Head of caudate nucleus (tissue), 42 donors: Measurements from ENCODE around the gene PTGES3L.

Source experiments
- DNase-seq, 42 donors: peaks; one replicate each; pipeline versions ENCODE4 v3.0.0 to v3.0.0-alpha.2; 2020 to 2021; ENCODE audit warnings: mixed read lengths in 7 of 42
- intact Hi-C: fragments of 100-400 bp; cut with DNase I; formaldehyde crosslinking; loops from one replicate; pipeline ENCODE4 v1.15.0; 2022

Gene PTGES3L

DNA sequence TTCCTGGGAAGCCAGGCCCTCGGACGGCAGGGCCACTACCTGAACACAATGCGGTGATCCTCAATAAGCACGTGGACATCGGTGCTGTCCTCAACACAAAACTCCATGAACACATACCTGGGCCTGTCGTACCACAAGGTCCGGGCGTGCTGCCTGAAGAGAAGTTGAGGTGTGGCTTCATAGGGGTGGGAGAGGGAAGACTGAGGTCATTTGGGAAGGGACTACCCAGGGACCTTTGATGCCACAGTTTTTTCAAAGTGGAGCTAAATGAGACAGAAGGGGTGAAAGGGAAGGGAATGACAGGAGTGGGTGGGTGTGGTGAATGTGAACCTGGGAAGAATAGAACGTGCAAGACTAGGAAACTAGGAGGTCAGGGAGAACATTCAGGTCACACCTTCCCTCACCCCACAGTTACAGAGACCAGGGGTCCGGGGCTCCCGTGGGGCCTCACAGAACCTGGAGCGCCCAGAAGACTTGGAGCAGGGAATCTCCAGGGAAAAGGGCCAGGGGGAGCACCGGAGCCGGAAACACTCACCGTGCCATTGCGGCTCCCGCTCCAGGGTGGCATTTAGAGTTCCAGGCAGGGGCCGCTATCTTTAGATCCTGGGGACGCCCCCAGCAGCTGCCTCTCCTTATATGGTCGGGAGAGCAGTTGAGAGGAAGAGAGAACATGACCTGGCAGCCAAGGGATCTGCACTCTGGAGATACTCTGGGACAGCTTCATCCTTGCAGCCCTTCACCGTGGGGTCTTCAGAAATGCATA, at the start of gene PTGES3L:
Gene PTGES3L (minus strand): TSS at position 570 of the 763 bp plus-strand sequence. CDS start 27 bp downstream, at position 543.
- DNase-seq = peak; percentile 43 to 91 (median 72)
- intact Hi-C loops = no loop called here

DNA sequence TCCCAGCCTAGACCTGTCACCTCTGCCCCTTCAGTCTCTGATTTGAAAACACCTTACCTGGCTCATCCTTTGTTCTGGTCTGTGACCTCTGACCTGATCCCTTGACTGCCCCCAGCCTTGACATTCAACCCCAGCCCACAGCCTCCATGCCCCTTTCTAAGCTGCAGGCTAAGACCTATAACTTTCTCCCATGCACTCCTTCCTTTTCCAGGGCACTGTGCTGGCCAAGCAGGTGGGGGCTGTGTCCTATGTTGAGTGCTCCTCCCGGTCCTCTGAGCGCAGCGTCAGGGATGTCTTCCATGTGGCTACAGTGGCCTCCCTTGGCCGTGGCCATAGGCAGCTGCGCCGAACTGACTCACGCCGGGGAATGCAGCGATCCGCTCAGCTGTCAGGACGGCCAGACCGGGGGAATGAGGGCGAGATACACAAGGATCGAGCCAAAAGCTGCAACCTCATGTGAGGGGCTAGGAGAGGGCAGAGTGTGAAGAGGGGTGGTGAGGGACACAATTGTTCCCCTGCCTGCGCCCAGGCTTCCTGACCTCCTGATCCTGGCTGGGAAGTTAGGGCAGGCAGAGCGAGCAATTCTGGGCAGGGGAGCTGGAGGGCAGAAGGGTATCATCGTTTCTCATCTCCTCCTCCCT, 48.5 kb upstream of the PTGES3L start:
- intact Hi-C loops = loop anchor here (10.0 kb wide), 1 partner anchor 56 kb away; no protein-coding TSS in a partner anchor
- no peak for DNase-seq

GRCh38 chr17:43027091-43028032, 47.5 kb upstream of the PTGES3L start:
- intact Hi-C loops = loop anchor here (10.0 kb wide), 1 partner anchor 57 kb away; no protein-coding TSS in a partner anchor
- DNase-seq = no peak

- DNase-seq = no peak
- intact Hi-C loops = loop anchor here (10.0 kb wide), 1 partner anchor 58 kb away; no protein-coding TSS in a partner anchor
These were observed 46.7 kb upstream of the PTGES3L start for GRCh38 chr17:43026595-43026994.

DNA sequence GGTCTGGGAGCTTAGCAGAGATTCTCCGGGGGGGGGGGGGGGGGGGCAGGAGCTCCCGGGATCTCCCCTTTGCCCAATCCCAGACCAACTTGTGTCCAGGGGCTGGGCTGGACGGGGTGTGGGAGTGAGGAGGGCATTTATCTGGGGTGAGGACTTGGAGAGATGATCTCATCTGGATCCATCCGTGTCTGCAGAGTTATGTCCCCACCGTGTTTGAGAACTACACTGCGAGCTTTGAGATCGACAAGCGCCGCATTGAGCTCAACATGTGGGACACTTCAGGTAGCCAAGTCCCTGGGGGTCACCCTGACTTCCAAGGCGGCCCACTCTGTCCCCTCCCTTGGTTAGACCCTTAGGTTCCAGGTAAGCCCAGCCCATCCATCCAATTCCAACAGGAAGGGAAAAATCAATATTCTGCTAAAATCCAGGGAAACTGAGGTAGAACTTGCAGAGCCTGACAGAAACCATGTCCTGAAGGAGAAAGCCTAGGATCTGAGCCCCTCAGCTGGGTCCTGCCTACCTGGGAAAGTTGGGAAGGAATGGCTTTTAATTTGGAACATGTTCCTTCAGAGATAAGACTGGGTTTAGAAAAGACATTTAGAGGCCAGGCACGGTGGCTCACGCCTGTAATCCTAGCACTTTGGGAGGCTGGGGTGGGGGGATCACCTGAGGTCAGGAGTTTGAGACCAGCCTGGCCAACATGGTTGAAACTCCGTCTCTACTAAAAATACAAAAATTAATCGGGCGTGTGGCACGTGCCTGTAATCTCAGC, 46.1 kb upstream of the PTGES3L start:
- intact Hi-C loops = loop anchor here (10.0 kb wide), 1 partner anchor 59 kb away; no protein-coding TSS in a partner anchor
- DNase-seq = no peak

DNA sequence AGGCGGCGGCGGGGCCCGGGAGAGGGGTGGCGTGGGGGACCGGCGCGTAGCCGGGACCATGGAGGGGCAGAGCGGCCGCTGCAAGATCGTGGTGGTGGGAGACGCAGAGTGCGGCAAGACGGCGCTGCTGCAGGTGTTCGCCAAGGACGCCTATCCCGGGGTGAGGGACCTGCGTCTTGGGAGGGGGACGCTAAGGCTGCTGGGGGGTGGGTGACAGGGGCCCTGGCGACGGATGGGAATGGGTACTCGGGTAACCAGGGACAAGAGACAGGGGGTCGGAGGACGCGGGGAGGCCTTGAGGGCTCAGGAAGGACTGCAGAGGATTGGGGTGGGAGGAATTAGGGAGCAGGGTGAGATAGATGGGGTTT, 45.4 kb upstream of the PTGES3L start:
- intact Hi-C loops = loop anchor here (10.0 kb wide), 1 partner anchor 60 kb away; no protein-coding TSS in a partner anchor
- DNase-seq = no peak

DNA sequence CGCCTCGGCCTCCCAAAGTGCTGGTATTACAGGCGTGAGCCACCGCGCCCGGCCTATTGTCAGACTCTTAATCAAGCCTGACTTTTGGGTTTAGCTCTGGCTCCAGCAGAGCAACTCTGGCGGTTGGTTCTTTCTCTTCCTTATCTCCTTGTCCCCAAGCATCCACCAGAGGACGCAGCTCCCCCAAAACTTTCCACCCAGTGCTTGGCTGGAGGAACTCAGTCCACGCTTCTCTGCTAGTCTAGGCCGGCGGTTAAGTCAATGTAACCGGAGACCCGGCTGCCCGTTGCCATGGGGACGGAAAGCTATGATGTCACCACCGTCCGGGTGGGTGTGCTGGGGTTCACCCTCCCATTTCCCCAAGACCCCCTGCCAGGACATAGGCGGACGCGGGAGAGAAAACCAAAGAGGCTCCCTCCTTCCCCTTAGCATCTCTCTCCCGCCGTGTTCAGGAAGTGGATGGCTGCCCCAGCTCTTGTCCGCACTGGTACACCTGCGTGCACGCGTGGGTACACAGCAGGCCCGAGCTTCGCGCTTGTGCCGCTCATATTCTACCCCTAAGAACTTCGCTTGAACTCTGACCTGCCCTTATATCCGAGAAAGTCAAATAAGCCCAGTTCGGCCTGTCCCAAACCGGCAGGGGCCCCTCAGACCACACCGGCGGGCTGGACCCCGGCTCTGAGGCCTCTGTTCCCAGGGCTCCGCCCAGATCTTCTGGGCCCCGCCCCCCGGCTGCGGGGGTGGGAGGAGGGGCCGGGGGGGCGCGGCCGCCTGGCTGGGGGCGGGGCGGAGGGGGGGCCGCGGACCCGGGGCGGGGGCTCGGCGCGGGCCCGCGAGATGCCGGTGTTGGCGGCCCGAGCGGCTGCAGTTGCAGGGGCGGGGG, 44.8 kb upstream of the PTGES3L start, which contains the start of gene RND2:
Gene RND2 (plus strand): TSS at position 825 of the 883 bp plus-strand sequence. CDS start 117 bp downstream, outside the sequence.
- intact Hi-C loops = loop anchor here (5.0 to 10.0 kb wide), 2 partner anchors 60 to 148 kb away; partner anchors contain the start of gene NBR1

DNA sequence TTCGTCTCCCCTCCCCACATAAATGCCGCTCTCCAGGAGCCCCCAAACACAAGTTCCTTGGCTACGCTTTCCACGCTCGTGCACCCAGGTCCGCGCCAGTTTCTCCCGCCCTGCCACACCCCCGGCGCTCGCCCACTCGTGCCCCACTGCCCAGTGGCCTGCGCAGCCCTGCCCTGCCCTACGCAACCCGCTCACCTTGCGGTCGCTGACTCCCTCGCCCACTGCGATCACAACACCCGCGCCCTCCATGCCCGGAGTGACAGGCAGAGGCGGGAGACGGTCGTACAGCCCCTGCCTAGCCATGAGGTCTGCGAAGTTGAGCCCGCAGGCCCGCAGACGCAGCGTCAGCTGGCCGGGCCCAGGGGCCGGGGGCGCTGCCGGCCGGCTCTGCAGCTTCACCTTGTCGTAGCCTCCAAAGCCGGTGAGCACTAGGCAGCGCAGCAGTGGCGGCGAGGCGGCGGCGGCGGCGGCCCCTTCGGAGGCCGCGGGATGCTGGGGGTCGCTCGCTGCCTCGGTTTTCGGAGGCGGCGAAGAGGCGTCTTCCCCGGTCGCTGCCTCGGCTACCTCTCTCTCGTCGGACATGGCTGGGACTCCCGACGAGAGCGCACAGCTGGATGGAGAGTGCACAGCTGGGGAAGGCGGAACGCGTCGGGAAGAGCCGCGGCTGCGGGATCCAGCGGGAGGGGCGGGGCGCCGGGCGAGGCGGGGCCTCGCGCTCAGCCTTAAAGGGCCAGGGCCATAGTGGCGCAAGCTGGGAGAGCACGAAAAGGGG, 42.0 kb upstream of the PTGES3L start, which contains the start of gene VAT1:
Gene VAT1 (minus strand): TSS at position 645 of the 772 bp plus-strand sequence. CDS start 63 bp downstream, at position 582.
- intact Hi-C loops = loop anchor here (5.0 to 10.0 kb wide), 2 partner anchors 63 to 150 kb away; partner anchors contain the start of gene NBR1
- DNase-seq = peak; percentile 52 to 92 (median 86)

More for the DNA sequence above, 44.8 kb upstream of the PTGES3L start, which contains the start of gene RND2:
- peak; percentile 81 to 97 (median 92) for DNase-seq

DNA sequence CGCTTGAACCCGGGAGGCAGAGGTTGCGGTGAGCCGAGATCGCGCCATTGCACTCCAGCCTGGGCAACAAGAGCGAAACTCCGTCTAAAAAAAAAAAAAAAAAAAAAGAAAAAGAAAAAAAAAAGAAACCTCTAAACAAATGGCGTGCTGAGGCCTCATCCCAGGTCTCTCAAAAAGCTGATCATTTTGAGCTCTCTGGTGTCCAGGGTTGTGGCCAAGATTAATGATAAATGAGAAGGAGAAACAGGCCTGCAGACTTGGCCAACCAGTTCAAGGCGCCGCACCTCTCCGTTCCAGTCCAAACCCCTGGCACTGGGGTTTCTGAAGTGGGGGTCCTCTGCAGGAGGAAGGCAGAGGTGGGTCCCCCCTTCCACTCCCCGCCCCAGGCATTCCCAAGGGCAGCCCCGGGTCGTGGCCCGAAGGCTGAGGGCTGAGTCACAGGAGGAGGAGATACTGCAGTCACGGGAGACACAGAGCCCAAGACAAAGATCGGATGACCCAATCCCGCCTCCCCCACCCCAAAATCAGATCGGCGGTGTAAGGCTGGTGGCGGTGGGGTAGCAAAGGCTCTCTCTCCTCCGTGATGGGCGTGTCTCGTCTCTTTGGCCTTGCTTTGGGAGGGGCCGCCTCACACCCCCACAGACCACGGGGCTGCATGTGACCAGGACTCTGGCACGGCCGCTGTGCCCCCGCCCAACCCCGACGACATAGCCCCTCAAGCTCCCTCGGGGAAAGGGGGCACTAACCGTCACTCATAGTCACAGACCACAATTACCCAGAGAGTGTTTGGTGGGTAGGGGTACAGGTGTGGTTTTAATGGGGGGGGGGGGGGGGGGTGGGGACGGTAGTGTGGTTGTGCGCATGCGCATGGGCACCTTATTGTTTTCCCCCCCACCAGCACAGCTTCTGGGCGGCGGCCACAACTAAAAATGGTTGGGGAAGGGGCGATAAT, 41.2 kb upstream of the PTGES3L start:
- peak in 37 of 42 donors; percentile 36 to 76 (median 57) for DNase-seq
- intact Hi-C loops = loop anchor here (5.0 to 10.0 kb wide), 2 partner anchors 64 to 151 kb away; partner anchors contain the start of gene NBR1

DNA sequence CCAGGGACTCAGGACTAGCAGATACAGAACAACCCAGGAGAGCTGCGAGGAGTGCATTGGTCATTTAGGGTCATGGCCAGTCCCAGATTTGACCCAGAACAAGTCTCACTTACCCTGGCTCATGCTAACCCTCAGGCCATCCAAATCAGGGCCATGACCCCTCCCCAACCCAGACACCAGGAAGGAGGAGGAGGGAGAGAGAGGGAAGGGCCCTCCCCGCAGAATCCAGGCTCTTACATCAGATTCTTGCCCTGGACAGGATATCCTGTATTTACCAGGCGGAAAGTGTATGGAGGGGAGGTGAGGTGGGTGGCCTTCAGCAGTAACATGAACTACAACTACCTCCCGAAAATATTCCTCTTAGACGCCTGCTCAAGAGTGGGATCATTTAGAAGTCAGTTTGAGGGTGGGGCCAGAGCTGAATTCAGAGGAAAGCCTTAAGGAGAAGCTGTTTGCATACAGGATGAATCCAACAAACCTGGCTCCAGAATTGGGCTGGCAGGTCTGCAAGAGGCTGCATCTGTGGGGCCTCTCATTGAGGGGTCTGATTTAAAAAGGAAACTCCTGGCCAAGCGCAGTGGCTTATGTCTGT, 40.2 kb upstream of the PTGES3L start:
- peak in 8 of 42 donors; percentile 34 to 67 (median 47) for DNase-seq
- intact Hi-C loops = loop anchor here (5.0 to 10.0 kb wide), 2 partner anchors 65 to 152 kb away; partner anchors contain the start of gene NBR1

DNA sequence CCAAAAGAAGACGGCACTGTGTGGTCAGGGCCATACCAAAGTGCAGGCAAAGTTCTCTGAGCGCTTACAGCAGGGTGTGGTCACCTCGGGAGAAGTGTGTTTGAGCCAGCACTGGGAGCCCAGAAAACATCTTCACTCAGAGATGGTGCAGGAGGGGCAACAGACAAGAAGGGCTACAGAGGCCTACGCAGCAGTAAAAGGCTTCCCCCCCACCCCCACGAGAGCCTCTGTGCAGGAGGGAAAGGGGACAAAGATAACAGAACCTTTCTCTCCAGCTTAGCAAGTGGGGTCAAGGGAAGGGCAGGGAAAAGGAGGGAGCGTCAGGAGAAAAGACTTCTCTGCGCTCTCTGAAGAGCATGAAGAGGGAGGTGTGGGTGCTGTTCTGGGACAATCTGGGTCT, 39.5 kb upstream of the PTGES3L start:
- DNase-seq = peak in 11 of 42 donors; percentile 26 to 66 (median 46)
- intact Hi-C loops = no loop called here

DNA sequence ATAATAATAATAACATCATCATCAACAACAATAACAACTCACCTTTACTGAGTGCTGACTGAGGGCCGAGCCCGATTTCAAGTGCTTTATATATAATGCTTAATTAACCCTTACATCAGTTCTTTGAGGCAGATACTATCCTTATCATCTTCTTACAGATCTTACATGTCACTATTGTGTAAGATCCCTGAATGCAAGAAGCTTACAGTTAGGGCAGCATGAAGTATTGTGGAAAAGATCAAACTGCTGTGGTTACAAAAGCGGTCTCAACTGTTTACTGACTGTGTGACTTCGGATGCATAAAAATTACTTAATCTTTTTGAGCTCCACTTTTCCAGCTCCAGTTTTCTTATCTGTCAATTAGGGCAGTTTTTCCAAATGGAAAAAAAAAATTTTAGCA, 39.1 kb upstream of the PTGES3L start:
- no peak for DNase-seq
- intact Hi-C loops = no loop called here

GRCh38 chr17:43018008-43018853, 38.4 kb upstream of the PTGES3L start:
- intact Hi-C loops = no loop called here
- DNase-seq = peak; percentile 41 to 95 (median 76)
